NK-92 treated with Interleukin-12 subunit alpha and Interleukin-12 subunit beta, amount 100 ng/mL, for 24 hours (cell line): ENCODE measurements around the gene TNFRSF6B.
"Not testable (repeated sequence)": the region's sequence is repeated elsewhere in the genome, so short reads cannot be mapped to it uniquely, and the experiment has no call there.

Experiments
- DNase-seq: peaks from one replicate; lab custom pipeline; 2025; lab: John Stamatoyannopoulos, UW

Gene TNFRSF6B

DNA sequence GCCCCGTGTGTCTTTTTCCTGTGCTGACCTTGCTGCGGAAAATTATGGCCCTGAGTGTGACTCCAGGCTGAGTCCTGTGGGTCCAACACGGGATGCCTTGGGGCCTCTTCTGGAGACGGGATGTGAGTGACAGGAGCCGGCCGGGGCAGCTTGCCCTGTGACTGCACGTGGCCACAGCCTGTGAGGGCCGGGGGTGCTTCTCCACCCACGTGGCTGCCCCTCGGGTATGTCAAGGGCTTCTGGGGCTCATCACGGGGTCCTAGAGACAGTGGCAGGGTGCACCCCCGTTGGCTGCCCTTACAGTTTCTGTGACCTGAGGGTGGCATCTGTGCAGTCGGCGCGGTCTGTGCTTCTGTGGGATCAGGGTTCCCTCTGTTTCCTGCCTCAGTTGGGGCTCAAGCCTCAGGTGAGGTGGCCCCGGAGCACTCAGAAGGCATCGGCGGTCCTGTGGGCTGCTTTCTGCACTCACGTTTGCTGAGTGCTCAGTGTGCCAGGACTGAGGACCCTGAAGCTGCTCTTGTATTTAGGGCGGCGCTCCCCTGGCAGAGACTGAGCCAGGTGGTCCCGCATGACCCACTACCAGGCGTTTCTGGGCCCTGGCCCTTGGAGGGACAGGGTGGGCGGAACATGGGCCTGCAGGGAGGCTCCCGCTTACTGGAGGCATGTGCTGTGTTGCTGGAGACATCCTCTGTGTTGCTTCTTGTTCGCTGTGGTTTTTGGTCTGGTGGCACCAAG lies 33.0 kb upstream of the TNFRSF6B start:
- DNase-seq, result no peak

DNA sequence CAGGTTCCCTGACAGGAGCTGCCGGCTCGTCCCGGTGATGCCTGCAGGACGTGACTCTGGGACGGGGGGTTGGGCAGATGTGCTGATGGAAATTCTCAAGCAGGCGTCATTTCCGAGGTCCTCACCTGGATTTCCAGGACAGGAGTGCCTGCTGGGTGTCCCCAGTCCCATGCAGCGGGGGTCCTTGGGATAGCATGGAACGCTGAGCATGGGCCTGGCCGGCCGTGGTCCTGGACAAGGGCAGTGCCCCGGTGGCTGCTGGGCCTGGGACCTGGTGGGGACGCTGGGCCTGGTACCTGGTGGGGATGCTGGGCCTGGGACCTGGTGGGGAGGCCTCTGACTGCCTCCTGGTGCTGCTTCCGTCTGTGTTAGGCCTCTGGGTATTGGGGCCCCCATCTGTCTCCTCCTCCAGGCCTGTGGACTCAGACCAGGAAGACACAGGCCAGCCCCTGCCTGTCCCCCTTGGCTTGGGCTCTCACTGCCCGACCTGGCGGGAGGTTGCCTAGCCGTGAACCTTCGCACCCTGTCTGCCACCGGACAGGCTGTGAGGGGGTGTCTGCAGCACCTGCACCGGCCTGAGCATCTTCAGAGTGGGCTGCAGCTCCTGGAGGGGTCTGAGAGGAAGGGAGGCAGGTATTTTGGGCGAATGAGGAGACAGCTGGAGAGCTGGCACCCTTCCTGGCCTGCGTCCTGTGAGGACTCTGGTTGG lies 32.2 kb upstream of the TNFRSF6B start:
- DNase-seq, result no peak

DNA sequence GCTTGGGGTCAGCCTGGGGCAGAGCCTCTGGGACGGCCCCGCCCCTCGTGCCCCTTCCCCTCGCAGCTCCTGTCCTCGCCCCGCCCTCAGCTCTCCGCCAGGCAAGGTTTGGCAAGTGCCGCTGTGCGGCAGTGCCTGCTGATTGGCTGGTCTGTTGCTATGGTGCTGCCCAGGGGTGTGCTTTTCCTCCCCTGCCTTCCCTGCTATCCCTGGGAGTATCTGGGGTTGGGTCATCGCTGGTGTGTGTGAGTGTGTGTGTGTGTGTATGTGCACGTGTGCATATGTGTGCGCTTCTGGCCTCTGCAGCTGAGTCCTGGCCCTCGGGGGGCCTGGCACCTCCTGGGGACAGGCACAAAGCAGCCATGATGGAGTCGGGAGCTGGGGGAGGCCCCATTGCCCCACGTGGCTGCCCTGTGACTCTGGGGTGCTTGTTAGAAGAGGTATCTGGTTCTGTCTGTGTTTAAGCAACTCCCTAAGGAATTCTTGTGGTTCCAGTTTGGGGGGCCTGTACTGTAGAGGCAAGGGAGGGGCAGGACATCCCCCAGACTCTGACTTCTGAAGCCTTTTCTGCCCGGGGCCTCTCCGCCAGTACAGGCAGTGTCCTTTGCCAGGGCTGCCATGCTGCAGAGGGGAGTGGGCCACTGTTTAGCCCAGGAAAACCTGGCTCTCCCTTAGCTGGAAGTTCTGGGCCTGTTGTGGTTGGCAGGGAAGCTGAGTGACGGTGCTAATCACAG lies 31.4 kb upstream of the TNFRSF6B start:
- DNase-seq, result no peak

DNA sequence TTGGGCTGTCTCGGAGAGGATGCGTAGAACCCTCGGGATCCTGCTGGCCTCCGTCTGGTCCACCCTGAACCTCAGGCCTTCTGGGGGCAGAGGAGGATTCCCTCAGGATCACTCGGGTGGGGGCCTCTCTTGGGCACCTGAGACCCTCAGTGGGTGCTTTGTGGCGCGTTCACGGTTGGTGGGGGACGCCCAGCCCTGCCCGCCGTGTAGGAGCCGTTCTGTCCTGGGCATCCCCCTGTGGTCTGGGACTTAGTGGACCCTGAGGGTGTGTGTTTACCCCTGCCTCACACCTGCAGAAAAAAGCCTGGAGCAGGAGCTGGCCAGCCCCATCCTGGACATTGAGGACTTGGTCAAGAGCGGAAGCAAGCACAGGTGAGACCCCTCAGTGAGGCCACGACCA lies 30.7 kb upstream of the TNFRSF6B start:
- DNase-seq, result no peak

DNA sequence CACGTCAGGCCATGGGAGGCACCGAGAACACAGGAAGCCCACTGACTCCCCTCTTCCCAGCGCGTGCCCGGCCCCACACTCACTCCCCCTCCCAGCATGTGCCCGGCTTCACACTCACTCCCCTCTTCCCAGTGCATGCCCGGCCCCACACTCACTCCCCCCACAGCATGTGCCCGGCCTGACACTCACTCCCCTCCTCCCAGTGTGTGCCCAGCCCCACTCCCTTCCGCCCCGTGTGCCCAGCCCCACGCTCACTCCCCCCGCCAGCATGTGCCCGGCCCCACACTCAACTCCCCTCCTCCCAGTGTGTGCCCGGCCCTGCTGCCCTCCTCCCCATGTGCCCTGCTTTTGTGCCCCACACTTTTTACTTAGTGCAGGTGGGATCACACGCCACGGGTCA lies 28.6 kb upstream of the TNFRSF6B start:
- DNase-seq, result no peak

DNA sequence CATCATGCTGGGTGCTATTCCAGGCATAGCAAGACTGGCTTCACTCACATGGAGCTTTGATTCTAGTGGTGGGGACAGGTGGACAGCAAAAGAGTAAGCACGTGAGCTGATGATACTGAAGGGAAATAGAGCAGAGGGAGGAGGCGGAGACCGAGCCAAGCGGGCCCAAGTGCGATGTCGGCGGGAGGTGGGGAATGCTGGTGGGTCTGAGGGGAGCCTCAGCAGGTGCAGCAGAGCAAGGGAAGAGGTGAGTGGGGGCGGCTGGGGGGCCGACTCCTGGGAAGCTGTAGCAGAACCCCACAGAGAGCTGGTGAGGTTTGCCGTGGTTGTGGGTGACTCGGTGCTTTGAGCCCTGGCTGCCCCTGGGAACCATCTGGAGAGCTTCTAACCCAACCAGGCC lies 28.1 kb upstream of the TNFRSF6B start:
- no peak for DNase-seq

DNA sequence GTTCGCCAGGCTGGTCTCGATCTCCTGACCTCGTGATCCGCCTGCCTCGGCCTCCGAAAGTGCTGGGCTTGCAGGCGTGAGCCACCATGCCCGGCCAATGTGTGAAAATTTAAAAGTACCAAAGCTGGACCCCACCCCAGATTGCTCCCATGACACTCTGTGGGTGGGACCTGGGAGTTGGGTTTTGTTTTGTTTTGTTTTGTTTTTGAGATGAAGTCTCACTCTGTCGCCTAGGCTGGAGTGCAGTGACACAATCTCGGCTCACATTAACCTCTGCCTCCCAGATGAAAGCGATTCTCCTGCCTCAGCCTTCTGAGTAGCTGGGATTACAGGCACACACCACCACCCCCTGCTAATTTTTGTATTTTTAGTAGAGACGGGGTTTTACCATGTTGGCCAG lies 24.8 kb upstream of the TNFRSF6B start:
- not testable (repeated sequence) for DNase-seq

DNA sequence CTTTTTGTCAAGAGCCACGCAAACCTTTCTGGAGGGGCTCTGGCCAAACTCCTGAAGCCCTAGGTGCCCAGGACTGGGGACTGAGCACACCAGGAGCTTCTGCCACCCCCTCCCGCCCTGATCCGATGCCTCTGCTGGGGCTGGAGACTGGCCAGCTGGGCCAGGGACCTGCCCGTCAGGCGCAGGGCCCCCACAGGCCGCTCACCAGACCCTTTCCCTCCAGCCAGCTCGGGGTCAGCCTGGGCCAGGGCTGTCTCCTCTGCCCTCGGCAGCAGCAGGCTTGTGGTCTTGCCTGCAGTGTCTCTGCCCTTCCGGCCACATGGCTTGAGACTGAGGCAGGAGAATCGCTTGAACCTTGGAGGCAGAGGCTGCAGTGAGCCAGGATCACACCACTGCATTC lies 23.8 kb upstream of the TNFRSF6B start:
- DNase-seq, result no peak

DNA sequence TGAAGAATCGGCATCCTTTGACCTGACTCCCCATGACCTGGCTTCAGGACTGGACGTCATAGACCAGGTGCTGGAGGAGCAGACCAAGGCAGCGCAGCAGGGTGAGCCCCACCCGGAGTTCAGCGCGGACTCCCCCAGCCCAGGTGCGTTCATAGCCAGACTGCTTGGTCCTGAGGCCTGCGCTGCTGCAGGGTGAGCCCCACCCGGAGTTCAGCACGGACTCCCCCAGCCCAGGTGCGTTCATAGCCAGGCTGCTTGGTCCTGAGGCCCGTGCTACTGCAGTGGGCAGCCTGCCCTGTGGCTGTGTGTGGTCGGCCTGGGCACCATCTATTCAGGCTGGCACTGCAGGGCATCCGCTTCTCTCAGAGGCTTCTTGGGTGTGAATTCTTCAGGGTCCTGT lies 22.5 kb upstream of the TNFRSF6B start:
- no peak for DNase-seq

DNA sequence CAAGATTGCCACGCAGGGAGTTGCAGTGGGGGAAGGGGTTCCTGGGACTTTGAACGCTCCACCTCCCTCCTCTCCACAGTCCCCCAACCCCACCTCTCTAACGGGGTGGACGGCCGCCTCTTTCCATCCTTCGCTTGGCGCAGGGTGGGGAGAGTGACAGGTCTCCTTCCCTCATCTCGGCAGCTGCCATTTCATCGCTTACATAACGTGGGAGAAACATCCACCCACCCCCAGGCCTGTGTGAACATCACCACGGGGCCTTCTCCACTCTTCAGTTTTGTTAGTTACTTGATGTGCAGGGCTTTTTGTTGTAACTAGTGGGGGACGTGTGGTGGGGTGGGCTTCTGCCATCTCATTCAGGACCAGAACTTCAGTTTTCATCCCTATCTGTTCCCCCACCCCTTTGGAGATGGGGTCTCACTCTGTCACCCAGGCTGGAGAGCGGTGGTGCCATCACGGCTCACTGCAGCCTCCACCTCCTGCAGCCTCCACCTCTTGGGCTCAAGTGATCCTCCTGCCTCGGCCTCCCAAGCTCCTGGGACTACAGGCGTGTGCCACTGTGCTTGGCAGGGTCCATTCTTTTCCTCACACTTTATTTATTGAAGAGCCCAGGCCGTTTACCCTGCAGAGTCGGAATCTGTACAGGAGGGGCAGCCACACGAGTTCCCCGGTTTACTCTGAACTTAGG lies 20.6 kb upstream of the TNFRSF6B start:
- no peak for DNase-seq

DNA sequence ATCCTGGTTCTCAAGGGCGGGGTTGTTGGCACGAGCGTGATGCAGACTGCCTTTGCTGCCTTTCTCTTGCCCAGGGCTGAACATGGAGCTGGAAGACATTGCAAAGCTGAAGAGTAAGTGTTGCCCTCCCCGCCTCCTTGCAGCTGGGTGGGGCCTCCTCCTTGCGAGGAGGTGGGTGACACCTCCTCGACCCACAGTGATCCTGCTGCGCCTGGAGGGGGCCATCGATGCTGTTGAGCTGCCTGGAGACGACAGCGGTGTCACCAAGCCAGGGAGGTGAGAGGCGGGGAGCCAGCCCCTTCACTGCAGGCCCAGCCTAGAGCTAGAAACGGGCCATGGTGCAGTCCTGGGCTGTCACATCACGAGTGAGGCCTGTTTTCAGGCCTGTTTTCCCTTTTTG lies 18.4 kb upstream of the TNFRSF6B start:
- no peak for DNase-seq

DNA sequence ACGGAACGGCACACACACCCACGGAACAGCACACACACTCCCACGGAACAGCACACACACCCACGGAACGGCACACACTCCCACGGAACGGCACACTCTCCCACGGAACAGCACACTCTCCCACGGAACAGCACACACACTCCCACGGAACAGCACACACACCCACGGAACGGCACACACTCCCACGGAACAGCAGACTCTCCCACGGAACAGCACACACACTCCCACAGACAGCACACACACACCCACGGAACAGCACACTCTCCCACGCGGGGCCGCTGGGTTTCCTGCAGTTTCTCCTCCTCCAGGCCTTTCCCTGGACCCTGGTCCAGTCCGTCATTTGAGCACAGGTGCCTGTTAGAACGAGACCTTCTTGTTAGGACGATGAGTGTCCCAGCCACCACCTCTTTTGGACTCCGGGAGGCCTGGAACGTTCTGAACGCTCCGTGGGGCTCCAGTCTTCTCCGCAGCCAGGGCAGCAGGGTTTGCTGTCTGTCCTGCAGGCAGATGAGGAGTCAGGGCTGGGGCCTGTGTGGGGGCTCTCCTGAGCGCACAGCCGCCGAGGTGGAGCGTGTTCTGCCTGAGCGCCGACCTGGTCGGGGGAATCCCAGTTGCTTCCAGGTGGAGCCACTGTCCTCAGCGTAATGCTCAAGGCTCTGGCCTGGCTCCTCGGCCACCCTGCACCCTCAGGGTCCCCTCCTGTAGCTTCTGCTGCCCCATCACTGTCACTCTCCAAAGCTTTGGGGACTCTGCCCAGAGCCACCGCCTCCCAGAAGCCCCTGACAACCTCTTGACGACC lies 17.6 kb upstream of the TNFRSF6B start:
- DNase-seq, result no peak

DNA sequence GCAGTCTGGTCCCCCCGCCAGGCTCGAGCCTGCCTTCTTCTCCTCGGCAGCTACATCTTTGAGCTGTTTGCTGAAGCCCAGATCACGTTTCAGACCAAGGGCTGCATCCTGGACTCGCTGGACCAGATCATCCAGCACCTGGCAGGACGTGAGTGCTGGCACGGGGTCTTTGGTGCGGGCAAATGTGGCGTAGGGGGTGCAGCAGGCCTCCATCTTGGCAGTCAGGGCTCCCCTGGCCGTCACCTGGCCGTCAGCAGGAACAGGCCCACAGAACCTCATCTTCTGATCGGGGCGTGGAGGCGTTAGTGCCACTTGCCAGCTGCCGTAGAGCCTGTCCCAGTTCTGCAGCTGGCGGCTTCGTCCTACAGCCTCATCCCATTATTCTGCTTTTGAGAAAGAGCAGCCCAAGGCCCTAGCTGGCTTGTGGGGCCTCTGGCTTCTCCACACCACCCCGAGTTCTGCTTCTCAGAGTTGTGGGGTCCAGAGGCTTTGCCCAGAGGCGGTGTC lies 16.6 kb upstream of the TNFRSF6B start:
- DNase-seq, result no peak

DNA sequence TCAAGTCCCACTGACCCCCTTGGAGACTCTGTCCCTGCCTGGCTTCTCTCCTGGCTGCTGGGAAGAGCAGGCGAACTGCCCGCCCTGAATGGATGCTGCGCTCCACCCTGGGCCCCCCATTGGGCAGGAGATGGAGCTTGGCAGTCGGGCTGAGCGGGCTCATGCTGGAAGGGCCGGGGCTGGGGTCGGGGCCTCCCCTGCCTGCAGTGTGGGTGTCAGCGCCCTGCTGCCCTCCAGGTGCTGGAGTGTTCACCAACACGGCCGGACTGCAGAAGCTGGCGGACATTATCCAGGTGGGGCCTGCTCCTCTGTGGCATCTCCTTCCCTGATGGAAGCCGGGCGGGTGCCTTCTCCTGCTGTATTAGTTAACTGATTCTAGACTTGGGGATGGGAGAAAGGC lies 16.0 kb upstream of the TNFRSF6B start:
- DNase-seq, result no peak

DNA sequence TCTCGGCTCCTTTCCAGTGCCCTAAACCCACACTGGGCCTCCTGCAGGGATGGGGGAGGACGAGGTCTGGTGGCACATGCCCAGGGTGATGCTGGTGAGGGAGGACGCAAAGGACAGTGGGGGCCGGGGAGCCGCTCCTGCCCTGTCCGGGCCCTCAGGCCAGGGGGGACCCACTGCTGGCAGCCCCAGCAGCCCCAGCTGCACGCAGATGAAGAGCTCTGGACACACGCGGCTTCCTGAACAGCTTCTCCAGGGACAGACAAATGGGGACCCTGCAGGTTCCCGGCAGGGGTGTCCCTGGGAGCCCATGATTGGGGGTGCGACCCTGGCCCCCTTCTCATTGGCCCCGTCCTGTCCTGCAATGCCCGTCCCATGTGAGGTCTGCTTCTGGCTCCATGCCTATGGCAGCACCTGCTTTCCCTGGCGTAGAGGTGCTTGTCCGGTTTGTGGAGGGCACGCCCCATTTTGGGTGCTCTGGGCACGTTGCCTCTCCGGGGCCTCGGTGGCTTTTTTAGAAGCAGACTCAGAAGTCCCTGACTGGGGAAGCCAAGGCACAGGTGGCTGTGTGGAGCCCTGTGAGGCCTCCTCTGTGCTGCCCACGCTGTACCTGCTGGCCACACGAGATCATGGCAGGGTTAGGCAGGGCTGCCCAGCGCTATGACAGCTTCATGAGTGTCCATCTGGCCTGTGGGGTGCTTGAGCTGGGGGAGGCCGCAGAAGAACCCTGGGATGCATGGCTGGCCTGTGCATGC lies 15.4 kb upstream of the TNFRSF6B start:
- no peak for DNase-seq

DNA sequence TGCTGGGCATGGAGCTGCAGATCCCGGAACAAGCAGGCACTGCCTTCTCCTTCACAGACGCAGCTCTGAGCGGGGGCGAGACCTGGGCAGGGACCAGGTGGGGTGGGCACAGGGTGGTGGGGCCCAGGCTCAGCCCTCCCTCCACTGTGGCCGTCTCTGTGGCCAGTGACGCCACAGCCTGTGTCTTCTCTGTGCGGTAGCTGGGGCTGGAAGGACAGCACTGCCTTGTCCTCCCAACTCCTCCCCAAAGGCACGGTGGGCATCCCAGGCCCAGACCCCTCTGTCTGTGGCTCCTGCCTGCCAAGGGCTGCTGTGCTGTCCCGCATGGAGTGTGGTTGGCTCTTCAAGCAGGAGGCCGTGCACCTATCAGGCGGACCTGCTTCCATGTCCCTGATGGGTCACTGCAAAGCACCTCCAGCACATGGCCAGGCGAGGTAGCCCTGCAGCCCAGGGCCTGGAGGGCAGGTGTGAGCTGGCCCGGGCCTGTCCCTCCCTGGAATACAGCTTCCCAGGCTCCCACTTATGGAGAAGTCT lies 14.8 kb upstream of the TNFRSF6B start:
- no peak for DNase-seq

DNA sequence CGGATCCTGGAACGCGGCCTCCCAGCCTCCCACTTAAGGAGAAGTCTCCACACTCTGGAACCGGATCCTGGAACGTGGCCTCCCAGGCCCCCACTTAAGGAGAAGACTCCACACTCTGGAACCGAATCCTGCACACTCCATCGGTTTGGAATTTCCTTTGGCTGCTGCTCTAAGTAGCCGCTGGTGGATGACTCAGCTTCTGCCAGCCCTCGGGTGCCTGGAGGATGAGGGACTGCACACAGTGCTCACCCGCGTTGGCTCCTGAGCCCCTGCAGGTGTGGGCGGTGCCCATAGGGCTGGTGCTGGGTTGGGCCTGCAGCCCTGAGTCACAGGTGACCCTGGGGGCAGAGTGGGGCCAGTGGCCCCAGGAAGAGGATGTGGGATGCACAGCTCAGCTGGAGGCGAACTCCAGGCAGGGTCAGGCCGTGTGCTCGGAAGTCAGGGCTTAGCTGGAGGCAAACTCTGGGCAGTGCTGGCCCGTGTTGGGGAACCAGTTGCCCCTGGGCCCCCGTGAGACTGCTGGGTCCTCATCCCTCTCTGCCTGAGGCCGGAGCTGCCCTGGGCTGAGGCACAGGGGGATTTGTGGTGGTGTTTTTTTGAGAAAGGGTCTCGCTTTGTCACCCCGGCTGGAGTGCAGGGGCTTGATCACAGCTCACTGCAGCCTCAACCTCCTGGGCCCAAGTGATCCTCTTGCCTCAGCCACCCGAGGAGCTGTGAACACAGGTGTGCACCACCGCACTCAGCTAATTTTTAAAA lies 13.9 kb upstream of the TNFRSF6B start:
- no peak for DNase-seq

DNA sequence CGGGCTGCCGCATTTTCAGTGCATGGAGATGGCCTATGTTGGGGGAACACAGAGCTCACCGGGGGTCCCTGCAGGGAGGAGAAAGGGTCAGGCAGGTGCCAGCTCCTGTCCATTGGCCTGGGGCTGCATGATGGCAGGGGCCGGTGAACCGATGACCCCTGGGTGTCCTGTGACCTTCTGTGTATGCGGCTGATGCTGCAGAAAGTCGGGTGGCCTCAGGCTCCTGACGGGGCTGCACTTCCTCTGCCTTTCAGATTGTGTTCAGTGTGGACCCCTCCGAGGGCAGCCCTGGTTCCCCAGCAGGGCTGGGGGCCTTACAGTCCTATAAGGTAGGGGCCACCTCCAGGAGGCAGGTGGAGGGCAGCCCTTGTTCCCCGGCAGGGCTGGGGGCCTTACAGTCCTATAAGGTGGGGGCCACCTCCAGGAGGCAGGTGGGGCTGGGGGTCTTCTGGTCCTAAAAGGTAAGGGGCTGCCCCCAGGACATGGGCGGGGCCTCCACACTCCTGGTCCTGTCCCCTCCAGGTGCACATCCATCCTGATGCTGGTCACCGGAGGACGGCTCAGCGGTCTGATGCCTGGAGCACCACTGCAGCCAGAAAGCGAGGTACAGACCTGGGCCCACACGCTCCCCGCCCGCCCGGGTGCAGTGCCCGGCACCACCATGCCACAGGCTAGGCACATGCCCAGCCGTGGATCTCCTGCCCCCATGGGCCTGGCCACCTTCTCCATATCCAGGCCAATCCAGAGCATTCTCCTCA lies 11.0 kb upstream of the TNFRSF6B start:
- no peak for DNase-seq

DNA sequence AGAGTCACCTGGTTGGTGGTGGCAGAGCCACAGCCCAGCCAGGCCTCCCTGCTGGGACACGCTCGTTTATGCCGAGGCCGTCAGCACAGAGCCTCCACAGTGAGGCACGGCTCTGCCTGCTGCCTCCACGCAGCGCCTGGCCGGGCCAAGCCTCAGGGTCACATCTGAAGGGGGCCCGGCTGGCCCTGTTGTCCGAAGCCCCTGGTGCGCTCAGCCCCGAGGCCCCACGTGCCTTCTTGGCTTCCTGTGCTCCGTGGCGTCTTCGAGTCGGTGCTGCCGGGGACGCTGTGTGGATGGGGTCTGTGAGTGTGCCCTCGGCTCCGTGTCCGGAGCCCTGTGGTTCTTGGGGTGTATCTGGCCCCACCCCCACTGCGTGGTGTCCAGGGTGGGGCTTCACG lies 10.4 kb upstream of the TNFRSF6B start:
- DNase-seq, result no peak
